HG02759 (cell line): ENCODE results near the gene RIPPLY1.

Source experiments
- ATAC-seq: cut with Tn5 transposase; IDR thresholded peaks from one replicate; pipeline ENCODE4 v1.9.1; 2021; ENCODE audit warnings: mild to moderate bottlenecking, moderate library complexity; ENCODE audit not compliant: unreplicated experiment

The RIPPLY1 gene

GRCh38 chrX:106903291-106903824 is at the start of gene RIPPLY1:
TSS of gene RIPPLY1 (minus strand) at chrX:106903341. CDS start at chrX:106903287, 54 bp downstream.
- no peak for ATAC-seq

- no peak for ATAC-seq
Observed at GRCh38 chrX:106952538-106952937, 49.4 kb upstream of the RIPPLY1 start.

- no peak for ATAC-seq
Observed at GRCh38 chrX:106952089-106952488, 48.9 kb upstream of the RIPPLY1 start.

GRCh38 chrX:106951230-106951629 is 48.1 kb upstream of the RIPPLY1 start:
- ATAC-seq, result no peak

GRCh38 chrX:106950381-106950780 is 47.2 kb upstream of the RIPPLY1 start:
- ATAC-seq, result no peak

- ATAC-seq, result no peak
Observed at GRCh38 chrX:106949366-106949765, 46.2 kb upstream of the RIPPLY1 start.

- no peak for ATAC-seq
Observed at GRCh38 chrX:106948641-106949040, 45.5 kb upstream of the RIPPLY1 start.

- no peak for ATAC-seq
Observed at GRCh38 chrX:106946464-106946863, 43.3 kb upstream of the RIPPLY1 start.

- ATAC-seq, result no peak
Observed at GRCh38 chrX:106940068-106940467, 36.9 kb upstream of the RIPPLY1 start.

- ATAC-seq, result no peak
Observed at GRCh38 chrX:106939566-106939965, 36.4 kb upstream of the RIPPLY1 start.

GRCh38 chrX:106936246-106936645 is 33.1 kb upstream of the RIPPLY1 start:
- no peak for ATAC-seq

- no peak for ATAC-seq
Observed at GRCh38 chrX:106935175-106935574, 32.0 kb upstream of the RIPPLY1 start.

GRCh38 chrX:106933538-106933961 is 30.4 kb upstream of the RIPPLY1 start:
- no peak for ATAC-seq

- no peak for ATAC-seq
Observed at GRCh38 chrX:106932960-106933537, 29.9 kb upstream of the RIPPLY1 start.

- ATAC-seq, result no peak
Observed at GRCh38 chrX:106932492-106932923, 29.4 kb upstream of the RIPPLY1 start.

GRCh38 chrX:106931831-106932491 is 28.8 kb upstream of the RIPPLY1 start:
- ATAC-seq, result no peak

GRCh38 chrX:106928227-106928626 is 25.1 kb upstream of the RIPPLY1 start:
- ATAC-seq, result no peak

GRCh38 chrX:106927700-106928099 is 24.6 kb upstream of the RIPPLY1 start:
- no peak for ATAC-seq

- no peak for ATAC-seq
Observed at GRCh38 chrX:106927023-106927422, 23.9 kb upstream of the RIPPLY1 start.

GRCh38 chrX:106921637-106922036 is 18.5 kb upstream of the RIPPLY1 start:
- no peak for ATAC-seq

GRCh38 chrX:106919932-106920452 is 16.9 kb upstream of the RIPPLY1 start, which contains the start of gene CLDN2:
TSS of gene CLDN2 (plus strand) at chrX:106920402. CDS start at chrX:106928229, 7,827 bp downstream.
- no peak for ATAC-seq
